ENCODE data around the gene ERMAP.
"Not testable (repeated sequence)": the region's sequence is repeated elsewhere in the genome, so short reads cannot be mapped to it uniquely, and the experiment has no call there.

The ERMAP gene

GRCh38 chr1:42844592-42845140 lies 27.7 kb downstream of the ERMAP start:
- Mint-ChIP-seq H3K27me3 (no peaks in the 10 kb centered on the region), H3K36me3 (peaks cover 6% of the 10 kb centered on the region), H3K4me3 (no peak overlapping the region), H3K9me3 (no peaks in the 10 kb centered on the region), H3K4me1 (peaks cover 16% of the 10 kb centered on the region), H3K27ac (no peak overlapping the region)
- ATAC-seq (ENCODE audit: low read depth) (no peak), DNase-seq (ENCODE audit: low spot score in 2 of 2) (no peak)

DNA sequence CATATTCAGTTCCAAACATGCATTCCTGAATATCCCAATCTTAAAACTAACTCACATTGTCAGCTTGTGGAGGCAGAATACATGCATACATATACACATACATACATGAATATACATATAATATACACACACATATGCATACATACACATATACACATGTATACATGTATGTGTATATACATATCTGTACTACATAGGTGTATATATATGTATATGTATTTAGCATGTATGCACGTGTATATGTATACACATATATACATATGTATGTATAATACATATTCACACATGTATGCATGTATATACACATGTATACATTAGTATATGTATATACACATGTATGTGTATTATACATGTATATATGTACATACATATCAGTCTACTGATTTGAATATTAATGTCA lies 28.3 kb downstream of the ERMAP start:
- DNase-seq (ENCODE audit: low spot score in 2 of 2) (no peak), ATAC-seq (ENCODE audit: low read depth) (no peak)
- H3K36me3 Mint-ChIP-seq, result peaks cover 9% of the 10 kb centered on the region
- H3K9me3 Mint-ChIP-seq, result peaks cover 1% of the 10 kb centered on the region
- no peak overlapping the region for H3K27ac Mint-ChIP-seq
- no peaks in the 10 kb centered on the region for H3K27me3 Mint-ChIP-seq
- peaks cover 19% of the 10 kb centered on the region for H3K4me1 Mint-ChIP-seq
- H3K4me3 Mint-ChIP-seq, result no peak overlapping the region

DNA sequence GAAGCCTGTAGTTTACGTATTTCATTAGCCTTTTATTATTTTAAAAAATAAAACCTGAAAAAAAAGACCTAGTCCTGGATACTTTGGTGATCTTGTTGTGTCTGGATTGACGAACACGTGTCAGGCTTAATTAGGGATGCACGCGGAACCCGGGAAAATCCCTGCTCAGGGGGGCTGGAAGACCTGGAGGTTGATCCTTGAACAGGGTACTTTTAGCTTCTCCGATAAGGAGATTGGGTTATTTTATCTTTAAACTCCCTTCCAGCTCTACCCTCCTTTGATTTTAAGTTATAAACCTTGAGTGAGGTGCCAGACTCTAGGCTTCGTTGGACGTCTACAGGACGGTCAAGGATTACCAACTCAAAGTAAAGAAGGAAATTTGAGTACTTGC lies 28.9 kb downstream of the ERMAP start:
- Mint-ChIP-seq H3K27me3 (no peaks in the 10 kb centered on the region), H3K4me3 (peak overlapping the region; percentile 87), H3K9me3 (peaks cover 1% of the 10 kb centered on the region), H3K27ac (peak overlapping the region; percentile 74), H3K4me1 (peaks cover 19% of the 10 kb centered on the region), H3K36me3 (peaks cover 13% of the 10 kb centered on the region)
- peak; percentile 5 for ATAC-seq (ENCODE audit: low read depth)
- DNase-seq (ENCODE audit: low spot score in 2 of 2), result no peak

DNA sequence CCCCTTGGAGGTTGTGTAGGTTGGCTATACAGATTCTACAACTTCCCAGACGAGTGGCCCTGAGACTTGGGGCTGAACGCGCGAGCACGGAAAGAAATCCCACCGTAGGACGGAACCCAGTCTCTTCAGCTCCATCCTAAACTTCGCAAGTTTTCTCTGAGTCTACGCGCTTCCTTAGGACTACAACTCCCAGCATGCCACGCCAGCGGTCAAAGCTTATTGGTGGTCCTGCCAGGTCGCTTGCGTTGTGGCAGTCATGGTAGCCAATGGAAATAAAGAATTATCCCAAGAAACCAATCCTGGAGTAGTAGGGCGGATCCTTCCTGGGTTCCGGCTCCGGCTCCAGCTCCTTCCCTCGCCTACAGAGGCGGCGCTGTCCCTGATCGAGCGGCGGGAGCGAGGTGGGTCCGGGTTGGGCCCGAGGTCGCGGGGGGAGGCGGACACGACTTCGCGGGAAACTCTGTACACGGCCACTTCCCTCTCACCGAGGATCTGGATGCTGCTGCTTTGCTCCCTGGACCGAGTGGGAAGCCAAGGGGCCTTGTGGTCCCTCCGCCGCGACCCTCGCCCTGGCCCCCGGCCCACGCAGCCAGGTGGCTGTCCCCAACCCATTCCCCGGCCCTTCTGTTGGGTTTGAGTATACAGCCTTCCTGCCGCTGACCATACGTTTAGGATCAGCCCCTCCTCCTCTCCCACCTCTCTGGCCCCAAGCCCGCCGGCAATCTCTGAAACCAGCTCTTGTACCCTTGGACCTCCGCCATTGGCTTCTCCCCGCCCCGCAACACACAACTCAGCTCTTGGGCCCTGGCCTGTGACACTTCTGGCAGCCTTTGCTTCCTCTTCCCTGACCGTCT lies 29.6 kb downstream of the ERMAP start, which contains the start of gene ZNF691:
Gene ZNF691, plus strand, starts transcription at position 357 of the 854 bp plus-strand sequence. CDS start 3,046 bp downstream, outside the sequence.
- ATAC-seq (ENCODE audit: low read depth), result peak; percentile 97
- peak within 1 kb of the TSS; percentile 74 for H3K27ac Mint-ChIP-seq
- peaks cover 14% of the 10 kb centered on the region for H3K36me3 Mint-ChIP-seq
- no peaks in the 10 kb centered on the region for H3K27me3 Mint-ChIP-seq
- peak within 1 kb of the TSS; percentile 87 for H3K4me3 Mint-ChIP-seq
- peaks cover 19% of the 10 kb centered on the region for H3K4me1 Mint-ChIP-seq
- peak; percentile 66 to 78 for DNase-seq (ENCODE audit: low spot score in 2 of 2)
- peaks cover 1% of the 10 kb centered on the region for H3K9me3 Mint-ChIP-seq

GRCh38 chr1:42847111-42847595 lies 30.2 kb downstream of the ERMAP start:
- H3K4me3 Mint-ChIP-seq, result peak overlapping the region; percentile 87
- no peak for ATAC-seq (ENCODE audit: low read depth)
- peaks cover 1% of the 10 kb centered on the region for H3K9me3 Mint-ChIP-seq
- peaks cover 19% of the 10 kb centered on the region for H3K4me1 Mint-ChIP-seq
- peaks cover 13% of the 10 kb centered on the region for H3K36me3 Mint-ChIP-seq
- H3K27me3 Mint-ChIP-seq, result no peaks in the 10 kb centered on the region
- H3K27ac Mint-ChIP-seq, result peak overlapping the region; percentile 74
- DNase-seq (ENCODE audit: low spot score in 2 of 2), result no peak

DNA sequence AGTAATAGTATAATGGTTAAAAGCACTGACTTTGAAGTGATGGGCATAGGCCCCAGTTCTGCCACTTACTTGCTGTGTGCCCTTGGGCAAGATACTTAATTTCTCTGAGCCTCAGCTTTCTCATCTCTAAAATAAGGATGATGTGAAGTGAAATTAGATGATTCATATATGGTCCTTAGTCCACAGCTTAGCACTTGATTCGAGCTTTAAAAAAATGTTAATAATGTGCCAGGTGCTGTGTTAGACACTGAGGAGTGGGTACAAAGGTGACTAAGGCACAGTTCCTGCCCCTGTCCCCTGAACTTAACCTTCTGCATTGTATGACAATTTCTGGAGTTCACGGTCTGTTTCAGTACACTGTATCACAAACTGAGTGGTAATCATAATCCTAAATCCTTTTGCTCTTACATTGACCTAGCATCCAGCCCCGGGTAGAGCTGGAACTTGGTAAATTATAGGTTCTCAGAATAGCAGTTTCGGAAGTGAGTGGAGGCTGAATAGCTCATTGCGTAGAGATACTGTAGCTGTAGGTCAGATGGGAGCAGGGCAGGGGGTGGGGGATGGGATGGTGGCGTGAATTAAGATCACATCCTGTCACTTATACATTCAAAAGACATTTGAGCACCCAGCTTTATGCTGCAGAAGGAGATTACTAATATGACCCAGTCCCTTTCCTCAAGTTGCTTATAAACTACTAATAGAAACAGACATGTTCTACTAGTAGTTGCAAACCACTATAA lies 31.0 kb downstream of the ERMAP start:
- Mint-ChIP-seq H3K36me3 (peaks cover 13% of the 10 kb centered on the region), H3K9me3 (peaks cover 3% of the 10 kb centered on the region), H3K27ac (no peak overlapping the region), H3K27me3 (no peaks in the 10 kb centered on the region), H3K4me3 (peak overlapping the region; percentile 87), H3K4me1 (peaks cover 26% of the 10 kb centered on the region)
- ATAC-seq (ENCODE audit: low read depth) (no peak), DNase-seq (ENCODE audit: low spot score in 2 of 2) (no peak)

GRCh38 chr1:42848823-42849537 lies 32.1 kb downstream of the ERMAP start:
- no peak for ATAC-seq (ENCODE audit: low read depth)
- Mint-ChIP-seq H3K27ac (no peak overlapping the region), H3K27me3 (no peaks in the 10 kb centered on the region), H3K36me3 (peaks cover 11% of the 10 kb centered on the region), H3K9me3 (peaks cover 3% of the 10 kb centered on the region), H3K4me3 (no peak overlapping the region), H3K4me1 (peaks cover 26% of the 10 kb centered on the region)
- DNase-seq (ENCODE audit: low spot score in 2 of 2), result no peak

DNA sequence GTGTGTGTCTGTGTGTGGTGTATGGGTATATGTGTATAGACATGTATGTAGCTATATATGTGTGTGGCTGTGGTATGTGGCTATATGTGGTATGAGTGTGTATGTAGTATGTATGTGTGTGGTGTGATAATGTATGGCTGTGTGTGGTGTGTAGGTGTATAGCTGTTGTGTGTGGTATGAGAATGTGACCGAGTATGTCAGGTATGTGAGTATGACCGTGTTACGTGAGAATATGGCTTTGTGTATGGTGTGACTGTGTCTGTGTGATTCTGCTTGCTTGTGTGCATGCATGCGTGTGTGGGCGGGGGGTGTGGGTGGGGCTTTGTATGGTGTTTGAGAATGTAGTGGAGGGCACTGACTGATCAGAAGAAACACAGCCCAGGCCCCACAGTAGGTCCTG lies 33.0 kb downstream of the ERMAP start:
- no peak for DNase-seq (ENCODE audit: low spot score in 2 of 2)
- H3K4me3 Mint-ChIP-seq, result no peak overlapping the region
- ATAC-seq (ENCODE audit: low read depth), result no peak
- H3K36me3 Mint-ChIP-seq, result peaks cover 11% of the 10 kb centered on the region
- no peaks in the 10 kb centered on the region for H3K27me3 Mint-ChIP-seq
- H3K9me3 Mint-ChIP-seq, result peaks cover 3% of the 10 kb centered on the region
- no peak overlapping the region for H3K27ac Mint-ChIP-seq
- peaks cover 26% of the 10 kb centered on the region for H3K4me1 Mint-ChIP-seq

- no peak for DNase-seq (ENCODE audit: low spot score in 2 of 2)
- Mint-ChIP-seq H3K36me3 (peaks cover 11% of the 10 kb centered on the region), H3K27me3 (no peaks in the 10 kb centered on the region), H3K4me1 (peaks cover 28% of the 10 kb centered on the region), H3K4me3 (no peak overlapping the region), H3K27ac (no peak overlapping the region), H3K9me3 (peaks cover 5% of the 10 kb centered on the region)
- ATAC-seq (ENCODE audit: low read depth), result no peak
Measured at GRCh38 chr1:42851420-42851819, 34.5 kb downstream of the ERMAP start.

GRCh38 chr1:42851960-42852607 lies 35.2 kb downstream of the ERMAP start:
- peaks cover 6% of the 10 kb centered on the region for H3K9me3 Mint-ChIP-seq
- H3K36me3 Mint-ChIP-seq, result peaks cover 11% of the 10 kb centered on the region
- peak overlapping the region; percentile 65 for H3K27ac Mint-ChIP-seq
- ATAC-seq (ENCODE audit: low read depth), result peak; percentile 61
- no peak for DNase-seq (ENCODE audit: low spot score in 2 of 2)
- no peak overlapping the region for H3K4me3 Mint-ChIP-seq
- no peaks in the 10 kb centered on the region for H3K27me3 Mint-ChIP-seq
- H3K4me1 Mint-ChIP-seq, result peaks cover 25% of the 10 kb centered on the region

GRCh38 chr1:42852608-42852980 lies 35.7 kb downstream of the ERMAP start:
- Mint-ChIP-seq H3K36me3 (peaks cover 13% of the 10 kb centered on the region), H3K4me3 (no peak overlapping the region), H3K27ac (peak overlapping the region; percentile 65), H3K9me3 (peaks cover 7% of the 10 kb centered on the region), H3K4me1 (peaks cover 20% of the 10 kb centered on the region), H3K27me3 (no peaks in the 10 kb centered on the region)
- ATAC-seq (ENCODE audit: low read depth) (peak; percentile 68), DNase-seq (ENCODE audit: low spot score in 2 of 2) (no peak)

DNA sequence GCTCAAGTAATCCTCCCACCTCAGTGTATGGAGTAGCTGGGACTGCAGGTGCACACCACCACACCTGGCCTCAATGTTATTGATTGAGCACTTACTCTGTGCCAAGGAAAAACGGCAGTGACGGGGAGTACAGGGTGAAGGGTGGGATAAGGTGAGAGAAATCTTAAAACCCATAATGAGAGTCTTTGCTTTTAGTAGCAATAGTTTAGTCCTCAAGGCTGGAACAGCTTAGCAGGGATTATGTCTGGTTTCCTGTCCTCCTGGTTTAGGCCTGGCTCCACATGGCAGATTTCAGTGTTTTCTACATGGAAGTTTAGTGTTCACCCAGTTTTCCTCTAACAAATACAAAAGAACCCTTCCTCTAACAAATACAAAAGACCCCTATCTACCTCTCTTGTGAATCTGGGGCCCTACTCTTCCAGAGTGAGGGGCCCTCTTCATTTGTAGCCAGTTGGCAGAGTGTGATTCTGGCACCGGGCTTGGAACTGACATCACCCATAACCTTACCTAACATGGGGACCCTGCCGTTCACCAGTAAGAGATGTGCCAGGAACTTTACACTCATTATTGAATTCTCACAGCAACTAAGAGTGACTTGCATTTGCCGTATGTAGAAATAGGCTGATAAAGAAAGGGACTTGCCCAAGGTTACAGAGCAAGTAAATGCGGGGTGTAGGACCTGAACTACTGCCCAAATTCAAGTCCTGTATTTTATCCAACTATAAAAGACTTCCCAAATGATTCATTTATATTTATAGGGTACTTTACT lies 36.4 kb downstream of the ERMAP start:
- Mint-ChIP-seq H3K9me3 (peaks cover 7% of the 10 kb centered on the region), H3K4me3 (no peak overlapping the region), H3K4me1 (peaks cover 15% of the 10 kb centered on the region), H3K27ac (no peak overlapping the region), H3K27me3 (peaks cover 2% of the 10 kb centered on the region), H3K36me3 (peaks cover 17% of the 10 kb centered on the region)
- DNase-seq (ENCODE audit: low spot score in 2 of 2) (no peak), ATAC-seq (ENCODE audit: low read depth) (no peak)

- H3K4me1 Mint-ChIP-seq; ATAC-seq (ENCODE audit: low read depth); DNase-seq (ENCODE audit: low spot score in 2 of 2); H3K36me3 Mint-ChIP-seq; H3K27ac Mint-ChIP-seq; H3K4me3 Mint-ChIP-seq: not testable (repeated sequence)
- H3K27me3 Mint-ChIP-seq, result peaks cover 11% of the 10 kb centered on the region
- H3K9me3 Mint-ChIP-seq, result peaks cover 12% of the 10 kb centered on the region
Measured at GRCh38 chr1:42856554-42856953, 39.6 kb downstream of the ERMAP start.
